Liver (tissue), 9 donors: ENCODE results near the gene TMEM145. TPM values are rescaled to one million over a fixed set of nuclear protein-coding genes. Genes with fewer than 3 reads are reported as not detected.

Experiments
- DNase-seq: peaks from one replicate; pipeline ENCODE4 v3.0.0-alpha.2; 2017; ENCODE audit warnings: low spot score
- H3K27ac ChIP-seq, 2 donors: one replicate each; pipeline ENCODE4 v1.7.0; 2013; ENCODE audit warnings: inconsistent platforms in 2 of 2, low read length in 2 of 2, control low read depth in 1 of 2, low read depth in 1 of 2, mild to moderate bottlenecking in 1 of 2
- H3K27me3 ChIP-seq, 4 donors: one replicate each; pipeline versions ENCODE4 v1.6.1 to v1.7.0; 2013; ENCODE audit warnings: low read length in 3 of 4, inconsistent platforms in 1 of 4, mild to moderate bottlenecking in 1 of 4, moderate library complexity in 1 of 4; ENCODE audit not compliant: control insufficient read depth in 4 of 4, insufficient read depth in 4 of 4
- H3K36me3 ChIP-seq, 4 donors: one replicate each; pipeline versions ENCODE4 v1.6.1 to v1.7.0; 2013; ENCODE audit warnings: low read length in 3 of 4, mild to moderate bottlenecking in 3 of 4, low read depth in 1 of 4, moderate library complexity in 1 of 4; ENCODE audit not compliant: control insufficient read depth in 4 of 4, insufficient read depth in 3 of 4
- H3K4me1 ChIP-seq, 4 donors: one replicate each; pipeline versions ENCODE4 v1.6.1 to v1.7.0; 2013; ENCODE audit warnings: low read length in 3 of 4, mild to moderate bottlenecking in 3 of 4, moderate library complexity in 1 of 4; ENCODE audit not compliant: control insufficient read depth in 4 of 4, insufficient read depth in 4 of 4
- H3K4me3 ChIP-seq, 3 donors: one replicate each; pipeline versions ENCODE4 v1.6.1 to v1.7.0; 2013; ENCODE audit warnings: low read length in 3 of 3, control low read depth in 1 of 3, low read depth in 1 of 3, mild to moderate bottlenecking in 1 of 3
- H3K9ac ChIP-seq, 2 donors: one replicate each; pipeline ENCODE4 v1.7.0; 2013; ENCODE audit warnings: low read length in 2 of 2, mild to moderate bottlenecking in 2 of 2, moderate library complexity in 2 of 2, control low read depth in 1 of 2, low read depth in 1 of 2
- H3K9me3 ChIP-seq, 4 donors: one replicate each; pipeline versions ENCODE4 v1.6.1 to v1.7.0; 2013; ENCODE audit warnings: low read length in 3 of 4; ENCODE audit not compliant: control insufficient read depth in 4 of 4
- EGR1 ChIP-seq, 2 donors: IDR thresholded peaks; 2 replicates each; pipeline ENCODE4 v1.6.1; 2016 to 2018; ENCODE audit warnings: antibody characterized with exemption in 2 of 2, low read depth in 2 of 2
- FOXA1 ChIP-seq: IDR thresholded peaks from 2 replicates; pipeline ENCODE4 v1.6.1; 2016; ENCODE audit warnings: antibody characterized with exemption
- FOXA2 ChIP-seq: IDR thresholded peaks from 2 replicates; pipeline ENCODE4 v1.6.1; 2016; ENCODE audit warnings: antibody characterized with exemption
- GABPA ChIP-seq, 2 donors: IDR thresholded peaks in 1 of 2; conservative IDR thresholded peaks in 1 of 2; 2 replicates each; pipeline ENCODE4 v1.6.1; 2016; ENCODE audit warnings: antibody characterized with exemption in 2 of 2, mild to moderate bottlenecking in 1 of 2, moderate library complexity in 1 of 2
- HNF4A ChIP-seq, 2 donors: conservative IDR thresholded peaks; 2 replicates each; pipeline ENCODE4 v1.6.1; 2016; ENCODE audit warnings: antibody characterized with exemption in 2 of 2, mild to moderate bottlenecking in 2 of 2
- HNF4G ChIP-seq: IDR thresholded peaks from 2 replicates; pipeline ENCODE4 v1.6.1; 2016; ENCODE audit warnings: antibody characterized with exemption
- JUND ChIP-seq, 2 donors: IDR thresholded peaks; 2 replicates each; pipeline ENCODE4 v1.6.1; 2016; ENCODE audit warnings: antibody characterized with exemption in 2 of 2
- NR2F2 ChIP-seq: IDR thresholded peaks from 2 replicates; pipeline ENCODE4 v1.6.1; 2016; ENCODE audit warnings: antibody characterized with exemption
- RAD21 ChIP-seq, 2 donors: IDR thresholded peaks; 2 replicates each; pipeline ENCODE4 v1.6.1; 2016; ENCODE audit warnings: antibody characterized with exemption in 2 of 2, mild to moderate bottlenecking in 2 of 2
- RXRA ChIP-seq, 2 donors: IDR thresholded peaks; 2 replicates each; pipeline ENCODE4 v1.6.1; 2017 to 2018; ENCODE audit warnings: antibody characterized with exemption in 2 of 2, mild to moderate bottlenecking in 1 of 2
- SP1 ChIP-seq: IDR thresholded peaks from 2 replicates; pipeline ENCODE4 v1.6.1; 2018; ENCODE audit warnings: antibody characterized with exemption, mild to moderate bottlenecking
- TAF1 ChIP-seq: conservative IDR thresholded peaks from 2 replicates; pipeline ENCODE4 v1.6.1; 2016; ENCODE audit warnings: antibody characterized with exemption, mild to moderate bottlenecking
- YY1 ChIP-seq: IDR thresholded peaks from 2 replicates; pipeline ENCODE4 v1.6.1; 2016; ENCODE audit warnings: antibody characterized with exemption, mild to moderate bottlenecking
- WGBS: extraction: QIAGEN DNeasy Blood & Tissue Kit; methylation state at CpG from one replicate; pipeline ENCODE4 v1.1.7; 2013; 5-methylcytosine and 5-hydroxymethylcytosine counted together
- polyA plus RNA-seq, 2 donors: library from polyadenylated mRNA; stranded (reverse) in 1 of 2; unstranded in 1 of 2; fragments of 200-250 nt in 1 of 2; fragments of >200 nt in 1 of 2; fragmentation: Nextera tagmentation in 1 of 2; extraction: Ambion mirVana in 1 of 2; gene quantifications; one replicate each; pipeline versions ENCODE4 v1.2.1 to v1.2.3, GENCODE V29; 2013 to 2015
- total RNA-seq, 2 donors: library from RNA; depleted of rRNA; stranded (reverse); fragments of >200 nt; gene quantifications; one replicate each; pipeline ENCODE4 v1.2.3, GENCODE V29; 2014
- TF ChIP-seq, protein P1 (sequence below): IDR thresholded peaks from 2 replicates; pipeline ENCODE4 v1.6.1; 2016; ENCODE audit warnings: antibody characterized with exemption
- TF ChIP-seq, protein P2 (sequence below): fragments of 150-350 bp; IDR thresholded peaks from 2 replicates; pipeline ENCODE4 v1.5.1; 2017; ENCODE audit warnings: improper control_type of control experiment, low read depth, low read length; ENCODE audit not compliant: missing input control
- TF ChIP-seq, protein P3 (sequence below): IDR thresholded peaks from 2 replicates; pipeline ENCODE4 v1.6.1; 2016; ENCODE audit warnings: antibody characterized with exemption
- TF ChIP-seq, protein P4 (sequence below): IDR thresholded peaks from 2 replicates; pipeline ENCODE4 v1.6.1; 2016; ENCODE audit warnings: antibody characterized with exemption
- TF ChIP-seq, protein P5 (sequence below): IDR thresholded peaks from 2 replicates; pipeline ENCODE4 v1.6.1; 2016; ENCODE audit warnings: antibody characterized with exemption, mild to moderate bottlenecking
- donor health status: healthy.
- donor health status: healthy.
- donor health status: healthy.
- donor health status: healthy.
- donor health status: healthy.

TMEM145 gene
- total and polyA plus RNA-seq, 4 donors, result 0.02 to 0.08 TPM; not detected in 2

DNA sequence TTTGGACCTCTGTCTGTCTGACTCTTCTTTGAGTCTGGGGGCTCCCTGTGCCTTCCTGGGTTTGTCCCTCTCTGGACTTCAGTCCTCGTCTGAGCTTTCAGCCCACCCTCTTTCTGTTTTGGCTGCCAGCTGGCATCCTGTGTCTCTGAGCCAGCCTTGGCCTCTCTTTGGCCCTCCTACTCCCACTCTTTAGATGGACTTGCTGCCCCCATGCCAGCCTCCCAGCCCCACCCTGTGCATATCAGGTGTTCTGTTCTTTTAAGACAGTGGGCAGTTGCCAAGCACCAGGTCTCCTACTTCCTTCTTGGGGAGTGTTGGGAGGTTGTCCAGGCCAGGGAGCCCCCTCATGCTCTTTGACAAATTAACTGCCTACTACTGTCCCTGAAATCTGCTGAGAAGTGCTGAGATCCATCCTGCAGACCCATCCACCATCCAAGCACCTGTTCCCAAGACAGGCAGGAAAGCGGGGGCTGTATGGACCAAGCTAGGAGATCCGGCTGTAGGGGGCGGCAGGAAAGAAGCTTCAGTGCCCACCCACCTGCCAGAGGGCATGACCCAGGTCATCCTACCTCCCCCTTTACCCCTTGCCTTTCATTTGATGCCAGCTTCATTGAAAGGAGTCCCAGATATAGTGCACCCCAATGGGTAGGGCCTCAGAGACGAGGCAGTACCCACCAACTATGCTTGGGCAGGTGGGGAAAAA is 34.5 kb upstream of the TMEM145 start:
- peaks cover 2 to 9% (median 6%) of the 10 kb centered on the region in 4 donors for H3K36me3 ChIP-seq

More for the DNA sequence above, 34.5 kb upstream of the TMEM145 start:
- no peaks in the 10 kb centered on the region for H3K27me3 ChIP-seq
- no peak overlapping the region for H3K4me3 ChIP-seq
- TF ChIP-seq HNF4G (no peak), RAD21 (IDR thresholded peaks at IDR 0.05) (no peak), JUND (IDR thresholded peaks at IDR 0.05) (no peak), YY1 (no peak), TAF1 (no peak), FOXA1 (no peak), NR2F2 (no peak), FOXA2 (no peak), HNF4A (conservative IDR thresholded peaks at IDR 0.05) (no peak), SP1 (no peak), EGR1 (IDR thresholded peaks at IDR 0.05; ENCODE audit: low read depth in 2 of 2) (no peak), GABPA (IDR thresholded peaks at IDR 0.05 in 1 of 2, conservative IDR thresholded peaks at IDR 0.05 in 1 of 2) (no peak), RXRA (IDR thresholded peaks at IDR 0.05) (no peak)
- TF ChIP-seq, protein P1, sequence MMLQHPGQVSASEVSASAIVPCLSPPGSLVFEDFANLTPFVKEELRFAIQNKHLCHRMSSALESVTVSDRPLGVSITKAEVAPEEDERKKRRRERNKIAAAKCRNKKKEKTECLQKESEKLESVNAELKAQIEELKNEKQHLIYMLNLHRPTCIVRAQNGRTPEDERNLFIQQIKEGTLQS, result no peak
- TF ChIP-seq, protein P2, sequence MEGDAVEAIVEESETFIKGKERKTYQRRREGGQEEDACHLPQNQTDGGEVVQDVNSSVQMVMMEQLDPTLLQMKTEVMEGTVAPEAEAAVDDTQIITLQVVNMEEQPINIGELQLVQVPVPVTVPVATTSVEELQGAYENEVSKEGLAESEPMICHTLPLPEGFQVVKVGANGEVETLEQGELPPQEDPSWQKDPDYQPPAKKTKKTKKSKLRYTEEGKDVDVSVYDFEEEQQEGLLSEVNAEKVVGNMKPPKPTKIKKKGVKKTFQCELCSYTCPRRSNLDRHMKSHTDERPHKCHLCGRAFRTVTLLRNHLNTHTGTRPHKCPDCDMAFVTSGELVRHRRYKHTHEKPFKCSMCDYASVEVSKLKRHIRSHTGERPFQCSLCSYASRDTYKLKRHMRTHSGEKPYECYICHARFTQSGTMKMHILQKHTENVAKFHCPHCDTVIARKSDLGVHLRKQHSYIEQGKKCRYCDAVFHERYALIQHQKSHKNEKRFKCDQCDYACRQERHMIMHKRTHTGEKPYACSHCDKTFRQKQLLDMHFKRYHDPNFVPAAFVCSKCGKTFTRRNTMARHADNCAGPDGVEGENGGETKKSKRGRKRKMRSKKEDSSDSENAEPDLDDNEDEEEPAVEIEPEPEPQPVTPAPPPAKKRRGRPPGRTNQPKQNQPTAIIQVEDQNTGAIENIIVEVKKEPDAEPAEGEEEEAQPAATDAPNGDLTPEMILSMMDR, result no peak
- TF ChIP-seq, protein P3, sequence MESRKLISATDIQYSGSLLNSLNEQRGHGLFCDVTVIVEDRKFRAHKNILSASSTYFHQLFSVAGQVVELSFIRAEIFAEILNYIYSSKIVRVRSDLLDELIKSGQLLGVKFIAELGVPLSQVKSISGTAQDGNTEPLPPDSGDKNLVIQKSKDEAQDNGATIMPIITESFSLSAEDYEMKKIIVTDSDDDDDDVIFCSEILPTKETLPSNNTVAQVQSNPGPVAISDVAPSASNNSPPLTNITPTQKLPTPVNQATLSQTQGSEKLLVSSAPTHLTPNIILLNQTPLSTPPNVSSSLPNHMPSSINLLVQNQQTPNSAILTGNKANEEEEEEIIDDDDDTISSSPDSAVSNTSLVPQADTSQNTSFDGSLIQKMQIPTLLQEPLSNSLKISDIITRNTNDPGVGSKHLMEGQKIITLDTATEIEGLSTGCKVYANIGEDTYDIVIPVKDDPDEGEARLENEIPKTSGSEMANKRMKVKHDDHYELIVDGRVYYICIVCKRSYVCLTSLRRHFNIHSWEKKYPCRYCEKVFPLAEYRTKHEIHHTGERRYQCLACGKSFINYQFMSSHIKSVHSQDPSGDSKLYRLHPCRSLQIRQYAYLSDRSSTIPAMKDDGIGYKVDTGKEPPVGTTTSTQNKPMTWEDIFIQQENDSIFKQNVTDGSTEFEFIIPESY, result no peak
- TF ChIP-seq, protein P4, sequence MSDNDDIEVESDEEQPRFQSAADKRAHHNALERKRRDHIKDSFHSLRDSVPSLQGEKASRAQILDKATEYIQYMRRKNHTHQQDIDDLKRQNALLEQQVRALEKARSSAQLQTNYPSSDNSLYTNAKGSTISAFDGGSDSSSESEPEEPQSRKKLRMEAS, result no peak
- TF ChIP-seq, protein P5, sequence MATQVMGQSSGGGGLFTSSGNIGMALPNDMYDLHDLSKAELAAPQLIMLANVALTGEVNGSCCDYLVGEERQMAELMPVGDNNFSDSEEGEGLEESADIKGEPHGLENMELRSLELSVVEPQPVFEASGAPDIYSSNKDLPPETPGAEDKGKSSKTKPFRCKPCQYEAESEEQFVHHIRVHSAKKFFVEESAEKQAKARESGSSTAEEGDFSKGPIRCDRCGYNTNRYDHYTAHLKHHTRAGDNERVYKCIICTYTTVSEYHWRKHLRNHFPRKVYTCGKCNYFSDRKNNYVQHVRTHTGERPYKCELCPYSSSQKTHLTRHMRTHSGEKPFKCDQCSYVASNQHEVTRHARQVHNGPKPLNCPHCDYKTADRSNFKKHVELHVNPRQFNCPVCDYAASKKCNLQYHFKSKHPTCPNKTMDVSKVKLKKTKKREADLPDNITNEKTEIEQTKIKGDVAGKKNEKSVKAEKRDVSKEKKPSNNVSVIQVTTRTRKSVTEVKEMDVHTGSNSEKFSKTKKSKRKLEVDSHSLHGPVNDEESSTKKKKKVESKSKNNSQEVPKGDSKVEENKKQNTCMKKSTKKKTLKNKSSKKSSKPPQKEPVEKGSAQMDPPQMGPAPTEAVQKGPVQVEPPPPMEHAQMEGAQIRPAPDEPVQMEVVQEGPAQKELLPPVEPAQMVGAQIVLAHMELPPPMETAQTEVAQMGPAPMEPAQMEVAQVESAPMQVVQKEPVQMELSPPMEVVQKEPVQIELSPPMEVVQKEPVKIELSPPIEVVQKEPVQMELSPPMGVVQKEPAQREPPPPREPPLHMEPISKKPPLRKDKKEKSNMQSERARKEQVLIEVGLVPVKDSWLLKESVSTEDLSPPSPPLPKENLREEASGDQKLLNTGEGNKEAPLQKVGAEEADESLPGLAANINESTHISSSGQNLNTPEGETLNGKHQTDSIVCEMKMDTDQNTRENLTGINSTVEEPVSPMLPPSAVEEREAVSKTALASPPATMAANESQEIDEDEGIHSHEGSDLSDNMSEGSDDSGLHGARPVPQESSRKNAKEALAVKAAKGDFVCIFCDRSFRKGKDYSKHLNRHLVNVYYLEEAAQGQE, result no peak
- WGBS, result 78% methylated on average over 5 of the region's 5 CpGs
- peak overlapping the region in 1 of 2 donors; percentile 64 for H3K9ac ChIP-seq
- peaks cover 18 to 72% (median 47%) of the 10 kb centered on the region in 4 donors for H3K4me1 ChIP-seq
- peak overlapping the region; percentile 61 to 87 for H3K27ac ChIP-seq
- no peaks in the 10 kb centered on the region for H3K9me3 ChIP-seq
- peak; percentile 34 for DNase-seq
